SK-N-DZ (cell line): ENCODE measurements around the gene CCDC124.

ENCODE experiments used
- DNase-seq: peaks from one replicate; pipeline ENCODE4 v3.0.0-alpha.2; 2015; ENCODE audit warnings: low spot score

Gene CCDC124

DNA sequence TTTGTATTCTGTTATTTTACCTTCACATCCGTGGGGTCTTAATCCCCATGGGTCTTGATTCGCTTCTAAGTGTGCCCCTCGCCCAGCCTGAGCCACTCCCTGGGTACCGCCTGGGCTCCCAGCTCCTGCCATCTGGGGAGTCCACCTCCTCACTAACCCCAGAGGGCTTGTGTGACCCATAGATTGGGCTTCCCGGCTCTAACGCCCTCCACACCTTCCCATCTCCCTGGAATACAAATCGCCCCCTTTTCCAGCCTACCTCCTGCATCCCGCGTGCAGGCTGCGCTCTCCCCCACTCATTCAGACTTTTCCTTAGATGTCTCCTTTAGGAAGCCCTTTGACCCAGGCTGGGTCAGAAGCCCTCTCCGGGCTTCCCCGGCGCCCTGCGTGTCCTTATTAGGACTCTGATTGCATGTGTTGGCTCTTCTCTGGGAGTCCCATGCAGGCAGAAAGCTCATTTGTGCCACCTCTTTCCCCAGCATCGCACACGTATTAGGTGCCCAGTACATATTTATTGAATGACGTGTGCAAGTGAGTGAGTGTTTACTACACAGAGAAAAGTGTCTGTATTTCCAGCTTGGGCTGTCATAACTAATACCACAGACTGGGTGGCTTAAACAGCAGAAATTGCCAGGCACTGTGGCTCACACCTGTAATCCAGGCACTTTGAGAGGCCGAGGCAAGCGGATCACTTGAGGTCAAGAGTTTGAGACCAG, 757 bp downstream of the CCDC124 start:
- DNase-seq, result no peak

DNA sequence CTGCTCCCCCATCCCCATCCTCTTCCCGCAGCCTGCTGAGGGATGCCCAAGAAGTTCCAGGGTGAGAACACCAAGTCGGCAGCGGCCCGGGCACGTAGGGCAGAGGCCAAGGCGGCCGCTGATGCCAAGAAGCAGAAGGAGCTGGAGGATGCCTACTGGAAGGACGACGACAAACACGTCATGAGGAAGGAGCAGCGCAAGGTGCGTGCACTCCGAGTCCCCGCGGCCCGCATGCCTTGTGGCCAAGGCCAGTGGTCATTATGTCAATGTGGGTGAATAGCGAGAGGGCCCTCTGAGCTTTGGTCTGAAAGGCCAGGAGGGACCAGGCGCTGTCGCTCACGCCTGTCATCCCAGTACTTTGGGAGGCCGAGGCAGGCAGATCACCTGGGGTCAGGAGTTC, 3.6 kb downstream of the CCDC124 start:
- DNase-seq, result no peak

GRCh38 chr19:17937371-17937900, 4.6 kb downstream of the CCDC124 start:
- no peak for DNase-seq

DNA sequence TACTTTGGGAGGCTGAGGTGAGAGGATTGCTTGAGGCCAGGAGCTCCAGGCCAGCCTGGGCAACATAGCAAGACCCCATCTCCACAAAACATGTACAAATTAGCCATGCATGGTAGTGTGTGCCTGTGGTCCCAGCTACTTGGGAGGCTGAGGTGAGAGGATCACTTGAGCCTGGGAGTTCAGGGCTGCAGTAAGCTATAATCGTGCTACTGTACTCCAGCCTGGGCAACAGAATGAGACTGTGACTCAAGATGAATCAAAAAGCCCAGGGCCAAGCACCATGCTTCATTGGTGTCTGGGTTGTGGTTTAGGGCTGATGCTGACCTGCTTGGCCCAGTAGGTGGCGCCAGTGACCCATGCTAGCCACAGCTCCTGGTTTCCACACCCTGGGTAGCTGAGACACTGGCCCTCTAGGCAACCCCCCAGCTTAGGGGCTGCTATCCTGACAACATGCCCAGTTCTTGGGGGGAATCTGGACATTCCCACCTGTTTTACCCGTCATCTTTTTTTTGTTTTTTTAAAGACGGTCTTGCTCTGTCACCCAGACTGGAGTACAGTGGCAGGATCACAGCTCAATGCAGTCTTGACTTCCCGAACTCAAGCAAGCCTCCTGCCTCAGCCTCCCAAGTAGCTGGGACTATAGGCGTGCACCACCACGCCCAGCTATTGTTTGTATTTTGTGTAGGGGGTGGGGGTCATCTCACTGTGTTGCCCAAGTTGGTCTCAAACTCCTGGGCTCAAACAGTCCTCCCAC, 5.5 kb downstream of the CCDC124 start:
- peak; percentile 58 for DNase-seq

GRCh38 chr19:17942181-17942580, 9.4 kb downstream of the CCDC124 start:
- DNase-seq, result no peak

GRCh38 chr19:17942582-17943273, 9.9 kb downstream of the CCDC124 start:
- no peak for DNase-seq

DNA sequence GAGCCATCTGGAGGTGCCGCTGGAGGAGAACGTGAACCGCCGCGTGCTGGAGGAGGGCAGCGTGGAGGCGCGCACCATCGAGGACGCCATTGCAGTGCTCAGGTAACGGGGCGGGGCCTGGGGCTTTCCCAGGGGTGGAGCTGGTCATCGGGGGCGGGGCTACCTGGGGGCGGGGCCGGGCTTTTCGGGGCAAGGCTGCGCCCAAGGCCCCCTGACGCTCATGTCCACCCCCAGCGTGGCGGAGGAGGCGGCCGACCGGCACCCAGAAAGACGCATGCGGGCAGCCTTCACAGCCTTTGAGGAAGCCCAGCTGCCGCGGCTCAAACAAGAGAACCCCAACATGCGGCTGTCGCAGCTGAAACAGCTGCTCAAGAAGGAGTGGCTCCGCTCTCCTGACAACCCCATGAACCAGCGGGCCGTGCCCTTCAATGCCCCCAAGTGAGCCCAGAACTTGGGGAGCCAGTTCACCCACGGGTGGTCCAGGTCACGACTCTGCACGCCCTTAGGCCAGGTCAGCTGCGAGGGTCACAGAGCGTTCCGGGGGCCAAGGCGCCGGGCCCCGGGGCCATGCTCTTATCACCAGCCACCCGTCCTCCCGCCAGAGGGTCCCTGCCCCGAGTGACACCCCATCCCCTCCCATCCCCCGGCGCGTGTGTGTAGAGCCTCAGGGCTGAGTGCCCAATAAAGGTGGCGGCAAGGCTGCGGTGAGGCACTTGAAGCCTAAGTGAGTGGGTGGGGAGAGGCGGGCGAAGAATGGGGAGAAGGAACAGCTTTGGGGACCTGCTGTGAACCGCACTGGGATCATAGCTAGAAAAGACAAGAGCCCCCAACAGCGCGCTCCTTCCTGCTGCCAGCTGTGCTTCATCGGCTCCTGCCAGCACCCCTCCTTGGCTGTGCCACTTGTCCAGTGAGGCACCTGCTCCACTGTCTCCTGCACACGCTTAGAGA, 10.7 kb downstream of the CCDC124 start:
- no peak for DNase-seq

- DNase-seq, result no peak
These were observed 11.5 kb downstream of the CCDC124 start for GRCh38 chr19:17944301-17944700.

GRCh38 chr19:17946965-17947784, 14.4 kb downstream of the CCDC124 start:
- peak; percentile 57 for DNase-seq

DNA sequence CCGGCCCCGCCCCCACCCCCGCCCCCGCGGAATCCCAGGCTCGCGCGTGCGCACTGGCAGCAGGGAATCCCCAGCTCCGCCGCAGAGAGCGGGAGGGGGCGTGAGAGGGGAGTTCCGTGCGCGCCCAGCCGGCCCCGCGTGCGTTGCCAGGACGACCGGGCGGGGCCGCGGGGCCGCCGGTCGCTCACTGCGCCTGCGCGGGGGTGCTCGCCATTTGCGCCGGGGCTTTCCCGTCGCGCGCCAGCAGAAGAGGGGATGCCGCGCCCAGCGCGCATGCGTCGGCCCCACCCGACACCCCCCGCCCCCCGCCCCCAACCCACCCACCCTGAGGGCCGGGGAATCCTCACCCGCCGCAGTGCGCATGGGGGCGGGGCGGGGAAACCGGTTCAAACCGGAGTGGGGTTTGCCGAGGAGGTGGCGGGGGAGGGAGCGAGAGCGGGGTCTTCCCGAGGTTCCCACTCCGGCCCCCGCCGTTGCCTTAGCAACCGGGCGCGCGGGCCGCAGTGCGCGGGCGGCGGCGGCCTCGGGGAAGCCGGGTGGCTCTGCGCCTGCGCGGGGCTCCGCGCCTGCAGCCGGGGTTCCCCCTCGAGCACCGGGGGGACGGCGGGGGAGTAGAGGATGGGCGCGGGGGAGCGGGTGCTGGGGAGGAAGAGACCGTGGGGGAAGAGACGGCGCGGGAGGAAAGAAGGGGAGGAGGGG, 15.1 kb downstream of the CCDC124 start:
- peak; percentile 94 for DNase-seq

GRCh38 chr19:17948514-17948900, 15.7 kb downstream of the CCDC124 start:
- peak; percentile 47 for DNase-seq

DNA sequence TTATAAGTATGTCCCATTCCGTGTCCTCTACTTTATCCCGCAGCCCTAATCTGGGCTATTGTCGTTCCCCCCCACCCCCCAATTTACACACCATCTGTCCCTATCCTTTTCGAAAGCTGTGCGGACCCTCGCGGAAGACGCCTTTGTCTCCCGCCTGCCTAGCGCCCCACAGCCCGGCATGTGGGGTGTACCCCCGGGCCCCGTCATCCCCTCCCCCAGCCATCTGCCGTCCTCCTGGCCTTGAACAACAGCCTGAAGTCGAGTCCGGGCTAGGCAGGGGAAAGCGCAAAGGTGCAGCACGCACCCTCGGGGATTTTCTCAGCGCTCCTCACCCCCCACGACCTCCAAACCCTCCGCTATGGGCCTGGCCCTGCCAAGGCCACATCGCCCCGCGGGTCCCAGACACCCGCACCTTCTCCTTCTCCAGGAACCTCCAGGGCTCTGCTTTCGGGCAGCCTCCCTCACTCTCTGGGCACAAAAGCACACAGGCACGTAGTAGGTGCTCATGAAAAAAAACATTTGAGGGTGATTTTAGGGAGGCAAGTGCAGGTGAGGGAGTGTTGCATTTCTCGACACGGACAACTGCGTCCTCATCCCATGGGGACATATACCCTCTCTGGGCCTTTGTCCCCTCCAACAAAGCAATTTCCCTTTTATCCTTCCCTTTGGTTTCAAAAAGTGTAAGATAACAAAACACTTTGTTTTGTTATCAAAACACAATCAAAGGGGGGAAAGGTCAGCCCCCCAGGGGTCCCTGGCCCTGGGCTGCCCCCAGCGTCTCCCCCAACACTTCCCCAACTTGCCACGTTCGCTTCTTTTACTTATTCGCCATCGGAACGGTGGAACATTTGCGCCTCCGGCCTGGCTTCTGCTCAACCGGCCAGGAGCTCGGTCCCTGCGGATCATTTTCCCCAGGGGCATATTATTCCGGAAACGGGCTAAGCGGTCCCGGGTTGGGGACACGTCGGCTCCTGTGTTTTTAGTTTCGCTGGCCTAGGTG, 16.4 kb downstream of the CCDC124 start:
- peak; percentile 42 for DNase-seq

DNA sequence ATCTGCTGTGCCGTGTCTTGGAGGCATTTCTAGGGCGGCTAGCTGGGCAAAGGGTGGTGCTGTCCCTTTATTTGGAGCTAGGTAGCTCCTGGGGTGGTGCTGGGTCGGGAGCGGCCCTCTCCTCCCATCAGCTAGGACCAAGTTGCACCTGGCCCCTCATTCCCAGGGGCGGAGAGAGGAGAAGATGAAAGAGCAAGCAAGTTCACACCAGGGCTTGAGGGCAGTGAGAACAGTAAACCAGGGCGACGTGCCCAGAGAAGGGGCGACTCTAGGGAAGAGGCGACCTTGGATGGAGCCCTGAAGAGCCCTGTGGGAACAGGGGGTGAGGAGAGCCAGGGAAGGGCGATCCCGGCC, 17.1 kb downstream of the CCDC124 start:
- no peak for DNase-seq

- peak; percentile 81 for DNase-seq
These were observed 17.7 kb downstream of the CCDC124 start for GRCh38 chr19:17950310-17951156.

- peak; percentile 46 for DNase-seq
These were observed 18.6 kb downstream of the CCDC124 start for GRCh38 chr19:17951157-17951989.
